Inferior parietal cortex (tissue), 1 donor: ENCODE data around the gene SLC17A3.

Experiments used
- DNase-seq: peaks from one replicate; pipeline ENCODE4 v3.0.0-alpha.2; 2016; ENCODE audit errors: extremely low spot score

SLC17A3 gene, protein sequence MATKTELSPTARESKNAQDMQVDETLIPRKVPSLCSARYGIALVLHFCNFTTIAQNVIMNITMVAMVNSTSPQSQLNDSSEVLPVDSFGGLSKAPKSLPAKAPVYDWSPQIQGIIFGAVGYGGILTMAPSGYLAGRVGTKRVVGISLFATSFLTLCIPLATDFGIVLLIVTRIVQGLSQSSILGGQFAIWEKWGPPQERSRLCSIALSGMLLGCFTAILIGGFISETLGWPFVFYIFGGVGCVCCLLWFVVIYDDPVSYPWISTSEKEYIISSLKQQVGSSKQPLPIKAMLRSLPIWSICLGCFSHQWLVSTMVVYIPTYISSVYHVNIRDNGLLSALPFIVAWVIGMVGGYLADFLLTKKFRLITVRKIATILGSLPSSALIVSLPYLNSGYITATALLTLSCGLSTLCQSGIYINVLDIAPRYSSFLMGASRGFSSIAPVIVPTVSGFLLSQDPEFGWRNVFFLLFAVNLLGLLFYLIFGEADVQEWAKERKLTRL

DNA sequence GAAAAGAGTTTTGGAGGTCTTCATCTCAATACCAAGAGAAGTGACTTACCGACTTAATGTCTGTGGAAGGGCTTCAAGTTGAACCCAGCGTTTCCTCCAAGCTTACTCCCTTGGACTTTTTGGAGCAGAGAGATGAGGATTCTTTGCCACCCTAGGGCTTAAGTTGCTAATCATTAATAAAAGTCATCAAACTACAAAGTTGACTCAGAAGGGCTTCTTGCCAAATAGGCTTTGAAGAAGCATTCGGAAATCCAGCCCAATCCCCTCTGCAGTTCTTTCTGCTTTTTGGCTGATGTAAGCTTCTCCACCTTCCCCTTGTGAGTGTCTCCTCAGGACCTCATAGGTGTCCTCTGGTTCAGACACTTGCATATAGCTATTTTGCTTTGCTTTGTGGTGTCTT is at the start of gene SLC17A3:
TSS of gene SLC17A3 (minus strand) at position 126 of the 400 bp plus-strand sequence. CDS start 5,856 bp downstream, outside the sequence.
- no peak for DNase-seq

DNA sequence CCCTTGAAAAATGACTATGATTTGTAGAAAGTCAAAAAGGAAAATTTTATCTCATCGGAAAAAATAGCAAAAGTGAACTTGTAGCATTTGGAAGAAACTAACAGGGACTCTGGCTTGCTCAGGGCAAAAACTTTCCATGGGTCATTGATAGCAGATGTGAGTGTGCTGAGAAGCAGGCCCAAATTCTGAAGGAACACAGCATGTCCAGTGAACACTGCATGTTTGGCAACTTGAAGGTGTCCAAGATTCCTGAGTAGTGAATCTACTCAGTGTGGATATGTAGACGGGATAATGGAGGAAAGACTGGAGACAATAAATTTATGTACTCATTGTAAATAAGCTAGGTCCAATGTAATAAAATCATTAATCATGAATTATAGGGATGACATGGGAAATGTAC is 48.3 kb upstream of the SLC17A3 start:
- DNase-seq: no peak

DNA sequence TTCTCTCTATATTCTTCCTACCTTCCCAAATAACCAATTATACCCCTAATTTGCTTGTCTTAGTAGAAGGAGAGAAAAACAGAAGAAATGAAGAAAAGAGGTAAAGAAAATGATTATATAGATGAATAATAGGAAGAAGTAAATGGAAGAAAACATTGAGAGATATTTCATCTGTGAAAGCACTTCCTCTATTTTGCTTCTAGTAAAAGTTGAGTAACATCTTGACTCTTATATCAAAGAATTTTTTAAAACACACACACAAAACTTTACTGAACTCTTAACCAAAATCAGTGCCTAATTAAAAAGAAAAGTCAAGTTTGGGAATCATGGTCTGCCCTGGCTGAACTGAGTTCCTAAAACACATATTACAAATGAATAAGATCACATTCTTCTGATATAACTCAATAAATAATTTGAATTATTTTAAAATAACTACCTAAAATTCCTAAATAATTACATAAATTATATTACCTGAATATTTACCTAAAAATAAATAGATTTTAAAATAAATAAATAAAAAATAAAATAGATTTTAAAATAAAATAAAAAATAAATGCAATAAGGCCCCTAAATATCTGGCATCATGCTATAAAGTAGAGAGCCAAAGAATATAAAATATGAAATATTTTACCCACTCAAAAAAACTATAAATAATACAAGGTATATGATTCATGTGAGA is 47.6 kb upstream of the SLC17A3 start:
- DNase-seq: no peak

DNA sequence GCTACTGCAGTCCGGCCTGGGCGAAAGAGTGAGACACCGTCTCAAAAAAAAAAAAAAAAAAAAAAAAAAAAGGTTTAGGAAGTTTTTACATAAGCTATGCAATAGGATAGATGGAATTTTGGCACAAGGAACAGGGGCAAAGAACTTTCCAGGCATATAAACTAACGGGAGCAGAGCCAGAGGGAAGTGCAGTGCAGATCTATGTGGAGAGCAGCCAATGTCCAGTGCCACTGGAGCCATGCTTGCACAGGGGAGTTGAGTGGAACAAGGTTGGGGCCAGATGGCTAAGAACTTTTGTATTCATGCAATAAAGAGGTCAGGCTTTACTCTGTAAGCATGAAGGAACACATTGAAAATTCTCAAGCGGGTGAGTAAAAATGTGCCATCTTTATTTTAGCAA is 45.6 kb upstream of the SLC17A3 start:
- no peak for DNase-seq

DNA sequence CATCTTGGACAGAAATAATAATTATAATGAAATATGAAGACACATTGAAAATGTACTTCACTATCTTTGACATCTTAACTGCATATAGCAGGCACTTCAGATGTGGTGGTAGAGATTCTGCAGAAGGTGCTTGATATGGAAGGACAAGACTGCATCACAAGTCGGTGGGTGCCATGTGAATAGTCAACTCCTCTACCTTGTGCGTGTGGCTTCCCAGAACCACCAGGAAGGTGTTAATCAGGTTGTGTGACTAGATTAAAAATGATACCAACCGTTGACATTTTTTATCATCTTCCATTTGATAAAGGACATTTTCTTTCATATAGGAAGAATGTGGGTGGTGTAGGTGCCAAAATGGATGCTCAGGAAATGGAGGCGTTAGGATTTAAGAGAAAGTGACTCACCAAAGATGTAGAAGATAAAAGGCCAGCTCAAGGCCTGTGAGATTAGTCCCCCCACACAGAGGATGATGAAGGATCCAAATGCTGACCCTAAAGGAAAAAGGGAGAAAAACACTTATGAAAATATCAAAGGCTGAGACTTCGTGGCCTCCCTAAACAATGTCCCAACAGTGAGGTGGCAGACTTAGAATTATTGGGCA is 44.1 kb upstream of the SLC17A3 start:
- DNase-seq: no peak

DNA sequence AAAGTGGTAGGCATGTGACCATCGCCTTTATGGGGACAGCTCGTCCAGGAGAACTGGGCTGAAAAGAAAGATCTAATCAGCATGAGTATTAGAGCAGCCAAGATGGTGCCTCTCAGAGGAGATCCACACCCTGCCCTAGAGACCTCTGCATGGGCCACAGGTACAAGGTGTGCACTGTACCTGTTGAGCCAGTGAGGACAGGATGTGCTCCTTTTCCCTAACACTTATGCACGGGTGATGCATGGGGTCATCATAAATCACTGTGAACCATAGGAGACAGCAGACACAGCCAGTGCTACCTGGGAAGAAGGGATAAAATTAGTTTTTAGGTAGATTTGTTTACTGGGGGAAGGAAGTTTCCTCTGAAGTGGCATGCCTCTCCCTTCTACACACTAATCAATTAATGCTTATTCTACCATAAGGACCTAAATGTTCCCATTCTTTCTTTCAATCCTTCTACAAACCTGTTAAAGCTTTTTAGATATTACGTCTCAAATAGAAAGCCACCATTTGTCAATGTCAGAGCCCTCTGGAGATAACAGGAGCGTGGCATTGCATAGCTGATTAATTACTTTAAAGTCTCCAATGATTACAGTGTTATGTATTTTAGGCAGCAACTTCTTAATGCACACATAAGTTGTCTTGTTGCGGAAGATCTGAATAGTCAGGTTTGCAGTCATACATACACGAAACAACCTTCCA is 42.9 kb upstream of the SLC17A3 start:
- no peak for DNase-seq

DNA sequence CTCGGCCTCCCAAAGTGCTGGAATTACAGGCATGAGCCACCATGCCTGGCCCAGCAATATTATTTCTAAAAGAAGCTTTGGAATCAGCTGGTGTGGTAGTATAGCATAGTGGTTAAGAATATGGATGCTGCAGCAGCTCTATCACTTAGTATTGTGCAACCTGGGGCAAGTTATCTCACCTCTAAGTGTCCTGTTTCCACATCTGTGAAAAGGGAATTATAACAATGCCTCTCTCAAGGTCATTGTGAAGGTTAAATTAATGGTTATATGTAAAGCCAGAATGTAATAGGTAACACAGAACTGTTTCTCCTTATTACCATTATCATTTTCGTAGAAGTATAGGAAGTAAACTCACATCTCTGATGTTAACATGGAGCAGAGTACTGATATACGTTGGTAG is 42.3 kb upstream of the SLC17A3 start:
- DNase-seq: no peak

DNA sequence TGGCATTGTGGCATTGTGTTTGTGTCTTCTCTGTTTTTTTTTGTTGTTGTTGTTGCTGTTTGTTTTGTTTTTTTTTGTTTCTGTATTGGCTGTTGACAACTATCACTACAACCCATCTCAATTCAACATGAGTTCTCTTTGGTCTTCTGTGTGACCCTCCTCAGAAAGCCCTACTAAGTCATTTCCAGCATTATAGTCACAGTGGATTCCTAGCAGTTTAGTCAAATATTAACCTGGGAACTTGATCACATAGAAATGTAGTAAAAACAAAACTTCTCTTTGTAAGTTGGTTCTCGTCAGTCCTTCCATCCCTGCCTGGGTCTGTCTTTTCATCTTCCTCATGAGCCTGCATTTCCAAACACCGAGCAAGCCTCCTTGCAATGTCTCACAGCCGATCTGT is 39.7 kb upstream of the SLC17A3 start:
- DNase-seq: no peak

DNA sequence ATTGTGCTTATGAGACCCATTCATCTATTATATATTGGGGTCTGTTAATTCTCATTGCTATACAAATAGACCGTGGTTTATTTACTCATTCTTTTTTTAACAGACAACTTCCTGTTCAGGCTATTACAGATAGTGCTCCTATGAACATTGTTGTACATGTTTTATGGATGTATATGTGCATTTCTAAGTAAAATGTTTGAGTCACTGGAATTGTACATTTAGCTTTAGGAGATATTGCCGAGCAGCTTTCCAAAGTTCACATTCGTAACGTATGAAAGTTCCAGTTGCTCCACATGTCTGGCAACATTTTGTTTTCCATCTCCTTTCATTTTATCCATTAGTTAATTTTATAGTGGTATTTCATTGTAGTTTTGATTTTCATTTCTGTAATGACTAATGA is 37.3 kb upstream of the SLC17A3 start:
- DNase-seq: no peak

- DNase-seq: no peak
These were observed 33.5 kb upstream of the SLC17A3 start for GRCh38 chr6:25907475-25908014.

- no peak for DNase-seq
These were observed 29.5 kb upstream of the SLC17A3 start for GRCh38 chr6:25903467-25904099.

- no peak for DNase-seq
These were observed 28.0 kb upstream of the SLC17A3 start for GRCh38 chr6:25902071-25902470.

DNA sequence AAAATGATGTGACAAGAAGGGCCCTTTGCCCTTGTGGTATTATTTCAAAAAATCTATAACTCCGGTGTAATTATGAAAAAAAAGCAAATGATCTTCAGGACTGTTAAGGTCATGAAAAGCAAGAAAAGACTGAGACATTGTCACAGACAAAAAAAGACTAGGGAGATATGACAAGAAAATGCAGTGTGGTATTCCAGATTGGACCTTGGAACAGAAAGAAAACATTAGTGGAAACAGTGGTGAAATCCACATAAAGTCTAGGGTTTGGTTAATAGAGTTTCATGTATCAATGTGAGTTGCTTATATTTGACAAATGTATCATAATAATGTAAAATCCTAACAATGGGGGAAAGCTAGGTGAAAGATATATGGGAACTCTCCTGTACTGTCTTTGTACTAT is 26.8 kb upstream of the SLC17A3 start:
- DNase-seq: no peak

DNA sequence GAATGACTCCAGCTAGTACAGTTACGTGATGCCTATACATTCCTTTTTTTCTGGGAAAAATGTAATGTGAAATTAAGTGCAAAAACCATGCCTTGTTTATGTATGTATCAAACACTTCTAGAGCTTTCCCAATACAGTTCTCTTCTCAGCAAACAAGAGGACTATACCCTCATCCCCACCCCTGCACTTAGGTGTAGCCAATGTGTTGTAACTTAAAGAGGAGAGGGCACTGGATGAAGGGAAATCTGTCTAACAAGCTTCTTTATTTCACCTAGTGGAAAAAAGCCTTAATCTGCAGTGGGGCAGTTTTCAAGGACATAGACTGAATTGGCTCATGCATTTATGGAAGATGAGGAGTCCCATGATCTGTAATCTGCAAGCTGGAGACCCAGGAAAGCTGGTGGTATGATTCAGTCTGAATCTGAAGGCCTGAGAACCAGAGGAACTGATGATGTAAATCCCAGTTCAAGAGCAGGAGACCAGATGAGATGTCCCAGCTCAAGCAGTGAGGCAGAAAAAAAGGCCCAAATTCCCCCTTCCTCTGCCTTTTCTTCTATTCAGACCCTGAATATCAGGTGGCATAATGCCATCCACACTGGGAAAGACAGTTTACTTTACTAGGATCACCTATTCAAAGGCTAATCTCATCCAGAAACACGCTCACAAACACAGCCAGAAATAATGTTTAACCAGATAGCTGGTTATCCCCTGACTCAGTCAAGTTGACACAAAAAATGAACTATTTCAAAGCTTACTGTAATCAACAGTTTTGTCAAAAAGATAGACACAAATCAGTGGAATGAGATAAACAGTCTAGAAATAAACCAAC is 25.8 kb upstream of the SLC17A3 start:
- no peak for DNase-seq

DNA sequence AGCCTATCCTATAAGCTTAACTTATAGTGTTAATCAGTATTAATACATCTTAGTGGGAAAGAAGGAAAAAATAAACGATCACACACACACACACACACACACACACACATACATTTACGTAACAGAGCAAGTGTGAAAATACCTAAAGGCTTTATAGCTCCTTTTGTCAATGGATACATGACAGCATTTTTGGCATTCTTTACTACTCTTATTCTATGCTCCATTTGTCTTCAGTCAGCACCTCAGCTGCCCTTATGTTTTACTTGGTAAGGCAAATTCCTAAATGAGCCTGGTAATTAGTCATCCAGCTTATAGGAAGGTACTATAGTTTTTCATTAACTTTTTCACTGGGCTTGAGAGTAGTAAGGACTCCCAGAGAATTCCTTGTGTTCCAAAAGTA is 25.1 kb upstream of the SLC17A3 start:
- DNase-seq: no peak

- no peak for DNase-seq
These were observed 24.4 kb upstream of the SLC17A3 start for GRCh38 chr6:25898289-25898977.

DNA sequence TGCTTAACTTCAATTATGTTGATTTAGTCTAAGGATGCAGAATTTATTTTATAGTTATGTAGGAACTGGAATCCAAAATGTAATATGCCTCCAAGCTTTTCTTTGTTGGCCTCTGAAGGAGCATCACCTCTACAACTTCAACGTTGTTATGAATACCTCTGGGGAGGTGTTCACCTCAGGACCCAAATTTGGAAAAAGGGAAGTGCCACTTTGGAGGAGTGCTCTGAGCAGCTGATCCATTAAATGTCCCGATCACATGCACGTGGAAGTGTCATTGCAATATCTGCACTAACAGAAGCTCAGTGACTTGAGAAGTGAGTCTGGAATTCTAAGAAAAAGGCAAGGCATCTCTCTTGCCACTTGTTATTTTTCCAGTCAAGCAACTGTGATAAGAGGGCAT is 22.2 kb upstream of the SLC17A3 start:
- no peak for DNase-seq

DNA sequence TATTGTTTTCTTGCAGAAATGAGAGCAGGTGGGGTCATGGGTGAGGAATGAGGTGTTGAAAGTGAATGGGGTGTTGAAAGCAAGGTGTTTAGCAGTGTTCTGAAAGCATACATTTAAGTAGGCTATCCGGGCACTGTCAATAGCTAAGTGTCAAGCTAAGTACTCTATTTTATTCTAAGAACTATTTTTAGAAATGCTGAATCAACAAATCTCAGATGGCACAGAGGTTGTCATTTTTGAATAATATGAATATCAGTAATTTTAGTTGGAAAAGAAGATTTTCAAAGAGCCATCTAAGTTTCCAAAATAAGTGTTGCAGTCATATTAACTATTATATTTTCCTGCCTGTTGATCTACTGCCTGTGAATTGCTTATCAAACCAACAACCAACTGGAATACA is 21.7 kb upstream of the SLC17A3 start:
- no peak for DNase-seq

GRCh38 chr6:25893778-25894177 is 19.7 kb upstream of the SLC17A3 start:
- no peak for DNase-seq

- no peak for DNase-seq
These were observed 18.8 kb upstream of the SLC17A3 start for GRCh38 chr6:25892877-25893276.
